HEK293T (cell line): Measurements from ENCODE around the gene SPDYE1.
A peak's percentile ranks its signal among the peaks of the same experiment; 100 is the strongest.
"Not testable (repeated sequence)": the region's sequence is repeated elsewhere in the genome, so short reads cannot be mapped to it uniquely, and the experiment has no call there.

ENCODE experiments used
- CTCF ChIA-PET: fragments of 350-600 bp; formaldehyde crosslinking; extraction: SDS; loops from one replicate; lab custom pipeline; 2021; ENCODE audit warnings: antibody characterized with exemption, inconsistent platforms; lab: Yijun Ruan, JAX
- POLR2A ChIA-PET: fragments of 350-600 bp; formaldehyde crosslinking; extraction: SDS; loops from one replicate; lab custom pipeline; 2020; ENCODE audit warnings: antibody characterized with exemption, inconsistent platforms; lab: Yijun Ruan, JAX
- DNase-seq: peaks from one replicate; pipeline ENCODE4 v3.0.0; 2012; ENCODE audit warnings: mixed read lengths; ENCODE audit errors: extremely low spot score
- ARNT ChIP-seq: fragments of 450-650 bp; IDR thresholded peaks from 2 replicates; pipeline ENCODE4 v1.6.1; 2017; ENCODE audit warnings: mild to moderate bottlenecking
- BHLHE40 ChIP-seq: fragments of 450-650 bp; IDR thresholded peaks from 2 replicates; pipeline ENCODE4 v1.6.1; 2016; ENCODE audit warnings: mild to moderate bottlenecking, moderate library complexity, borderline replicate concordance
- ELF4 ChIP-seq: fragments of 450-650 bp; IDR thresholded peaks from 2 replicates; pipeline ENCODE4 v1.6.1; 2017; ENCODE audit warnings: antibody characterized with exemption
- FOXA1 ChIP-seq: fragments of 450-650 bp; IDR thresholded peaks from 2 replicates; pipeline ENCODE4 v1.6.1; 2016; ENCODE audit warnings: mild to moderate bottlenecking
- FOXK2 ChIP-seq: fragments of 450-650 bp; IDR thresholded peaks from 2 replicates; pipeline ENCODE4 v1.6.1; 2016; ENCODE audit warnings: mild to moderate bottlenecking
- FOXM1 ChIP-seq: fragments of 450-650 bp; IDR thresholded peaks from 2 replicates; pipeline ENCODE4 v1.6.1; 2017; ENCODE audit warnings: mild to moderate bottlenecking, borderline replicate concordance
- L3MBTL2 ChIP-seq: fragments of 450-650 bp; conservative IDR thresholded peaks from 2 replicates; pipeline ENCODE4 v1.6.1; 2016; ENCODE audit warnings: mild to moderate bottlenecking
- LEF1 ChIP-seq: fragments of 450-650 bp; IDR thresholded peaks from 2 replicates; pipeline ENCODE4 v1.6.1; 2017; ENCODE audit warnings: mild to moderate bottlenecking, borderline replicate concordance
- NFRKB ChIP-seq: fragments of 450-650 bp; IDR thresholded peaks from 2 replicates; pipeline ENCODE4 v1.6.1; 2016; ENCODE audit warnings: mild to moderate bottlenecking, moderate library complexity
- SP1 ChIP-seq: fragments of 450-650 bp; IDR thresholded peaks from 2 replicates; pipeline ENCODE4 v1.6.1; 2017
- TARDBP ChIP-seq: fragments of 450-650 bp; IDR thresholded peaks from 2 replicates; pipeline ENCODE4 v1.6.1; 2016
- ZNF384 ChIP-seq: fragments of 450-650 bp; IDR thresholded peaks from 2 replicates; pipeline ENCODE4 v1.6.1; 2016
- TF ChIP-seq, protein P1 (sequence below): fragments of 450-650 bp; IDR thresholded peaks from 2 replicates; pipeline ENCODE4 v1.6.1; 2016

The SPDYE1 gene

DNA sequence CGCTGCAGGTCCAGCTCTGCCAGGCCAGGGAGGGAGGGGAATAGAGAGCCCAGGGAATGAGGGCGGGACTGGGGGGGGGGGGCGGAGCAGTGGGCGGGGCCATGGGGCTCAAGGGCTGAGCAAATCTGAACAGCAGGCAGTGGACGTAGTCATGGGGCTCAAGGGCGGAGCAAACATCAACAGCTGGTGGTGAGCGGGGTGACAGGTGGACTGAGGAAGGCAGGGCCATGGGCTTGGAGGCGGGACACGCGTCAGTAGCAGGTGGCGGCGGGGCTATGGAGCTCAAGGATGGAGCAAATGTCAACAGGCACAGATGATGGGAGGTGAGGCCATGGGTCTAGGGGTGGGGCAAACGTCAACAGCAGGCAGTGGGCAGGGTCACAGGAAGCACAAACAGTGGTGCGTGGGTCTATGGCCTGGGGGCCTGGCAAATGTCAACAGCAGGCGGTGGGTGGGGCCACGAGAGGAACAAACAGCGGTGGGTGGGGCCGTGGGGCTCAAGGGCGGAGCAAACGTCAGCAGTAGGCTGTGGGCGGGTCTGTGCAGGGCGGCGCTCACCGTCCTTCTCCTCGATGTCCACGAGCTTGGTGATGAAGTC lies 41.4 kb downstream of the SPDYE1 start:
- TF ChIP-seq, protein P1, sequence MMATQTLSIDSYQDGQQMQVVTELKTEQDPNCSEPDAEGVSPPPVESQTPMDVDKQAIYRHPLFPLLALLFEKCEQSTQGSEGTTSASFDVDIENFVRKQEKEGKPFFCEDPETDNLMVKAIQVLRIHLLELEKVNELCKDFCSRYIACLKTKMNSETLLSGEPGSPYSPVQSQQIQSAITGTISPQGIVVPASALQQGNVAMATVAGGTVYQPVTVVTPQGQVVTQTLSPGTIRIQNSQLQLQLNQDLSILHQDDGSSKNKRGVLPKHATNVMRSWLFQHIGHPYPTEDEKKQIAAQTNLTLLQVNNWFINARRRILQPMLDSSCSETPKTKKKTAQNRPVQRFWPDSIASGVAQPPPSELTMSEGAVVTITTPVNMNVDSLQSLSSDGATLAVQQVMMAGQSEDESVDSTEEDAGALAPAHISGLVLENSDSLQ: 0 out of 2 replicates have a peak, but pooled peaks have one; percentile 39
- POLR2A ChIA-PET, CTCF ChIA-PET, DNase-seq: not testable (repeated sequence)

DNA sequence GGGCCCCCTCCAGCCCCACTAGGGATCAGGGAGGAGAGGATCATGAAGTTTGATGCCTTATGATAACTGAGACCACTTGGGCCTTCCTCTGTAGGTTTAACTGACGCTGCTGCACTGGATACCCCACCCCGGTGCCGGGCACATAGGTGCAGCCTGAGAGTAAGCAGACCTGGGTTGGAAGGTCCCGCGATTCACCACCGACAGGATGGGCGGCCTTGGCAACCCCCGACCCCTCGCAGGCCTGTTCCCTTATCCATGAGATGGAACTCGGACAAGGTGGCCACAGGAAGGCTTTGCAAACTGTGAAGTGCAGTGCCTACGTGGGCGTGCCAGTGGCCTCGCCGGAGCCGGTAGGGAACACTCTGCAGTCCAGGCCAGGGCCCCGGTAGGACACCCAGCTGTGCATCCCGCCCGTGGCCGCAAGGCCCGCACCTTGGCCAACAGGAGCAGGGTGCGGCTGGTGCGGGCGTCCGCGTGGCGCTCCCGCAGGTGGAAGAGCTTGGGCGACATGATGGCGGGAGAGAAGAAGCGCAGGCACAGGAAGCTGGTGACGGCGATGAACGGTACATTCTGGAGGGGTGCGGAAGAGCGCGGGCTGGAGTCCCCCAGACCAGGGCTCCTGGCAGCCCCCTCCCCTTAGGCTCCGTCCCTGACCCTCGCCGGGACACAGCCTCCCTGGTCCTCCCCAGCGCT lies 42.2 kb downstream of the SPDYE1 start:
- POLR2A ChIA-PET, CTCF ChIA-PET, DNase-seq: not testable (repeated sequence)

DNA sequence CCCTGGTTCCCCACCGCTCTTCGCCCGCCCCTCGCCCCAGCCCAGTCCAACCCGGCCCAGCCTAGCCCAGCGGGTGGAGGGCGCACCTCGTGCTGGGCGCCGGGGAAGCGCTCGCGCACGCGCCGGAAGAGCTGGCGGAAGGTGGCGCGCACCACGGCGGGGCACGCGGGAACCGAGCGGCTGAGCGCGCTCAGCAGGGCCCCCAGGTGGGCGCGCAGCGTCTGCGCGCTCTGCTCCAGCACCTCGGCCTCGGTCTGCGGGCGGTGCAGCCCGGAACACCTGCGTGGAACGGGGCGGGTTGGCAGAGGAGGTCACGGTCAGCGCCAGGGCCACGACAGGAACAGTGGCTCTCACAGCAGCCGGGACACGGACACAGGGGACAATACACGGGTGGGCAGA lies 42.8 kb downstream of the SPDYE1 start:
- POLR2A ChIA-PET, DNase-seq: not testable (repeated sequence)

DNA sequence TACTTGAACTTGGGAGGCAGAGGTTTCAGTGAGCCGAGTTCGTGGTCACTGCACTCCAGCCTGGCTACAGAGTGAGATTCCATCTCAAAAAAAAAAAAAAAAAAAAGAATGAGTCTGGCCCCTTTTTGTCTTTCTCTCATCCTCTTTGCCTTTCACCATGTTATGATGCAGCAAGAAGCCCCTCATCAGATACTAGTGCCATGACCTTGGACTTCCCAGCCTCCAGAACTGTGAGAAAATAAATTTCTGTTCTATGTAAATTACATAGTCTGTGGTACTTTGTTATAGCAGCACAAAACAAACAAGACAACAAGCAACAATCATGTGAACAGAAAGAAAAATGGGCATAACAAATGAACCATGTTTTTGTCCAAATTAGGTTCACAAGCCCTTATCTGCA lies 44.5 kb downstream of the SPDYE1 start:
- TF ChIP-seq ELF4 (no peak), BHLHE40 (no peak), FOXM1 (no peak), TARDBP (no peak)
- ChIA-PET CTCF (no interaction called here), POLR2A (no interaction called here)
- no peak for DNase-seq

More for the DNA sequence above, 42.8 kb downstream of the SPDYE1 start:
- CTCF ChIA-PET: not testable (repeated sequence)

DNA sequence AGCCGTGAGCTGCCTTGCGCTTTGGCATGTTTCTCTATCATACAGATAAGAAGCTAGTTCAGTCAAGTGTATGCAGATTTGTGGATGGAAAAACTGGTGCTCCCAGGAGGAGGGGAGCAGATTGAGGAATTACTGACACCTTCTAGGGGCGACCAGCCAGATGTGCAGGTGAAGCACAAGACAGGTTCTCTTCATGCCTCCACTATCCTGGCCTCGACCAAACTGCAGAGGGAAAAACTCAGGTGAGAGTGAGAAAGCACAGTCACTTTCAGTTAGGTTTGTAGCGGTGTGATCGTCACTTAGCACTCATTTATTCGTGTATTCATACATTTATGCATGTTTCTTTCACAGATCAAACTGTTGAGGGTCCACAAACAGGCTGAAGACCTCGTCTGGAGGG lies 46.2 kb downstream of the SPDYE1 start:
- ChIA-PET POLR2A (interaction anchor here (0.7 to 1.9 kb wide), 13 partner anchors 8 to 94 kb away, joined by 3 to 7 read pairs (median 3); partner anchors contain the start of gene POLD2), CTCF (interaction anchor here (0.6 kb wide), 1 partner anchor 9 kb away, joined by 3 read pairs; no protein-coding TSS in a partner anchor)
- no peak for TF ChIP-seq ARNT
- TF ChIP-seq LEF1: no peak
- TF ChIP-seq ZNF384: no peak
- TF ChIP-seq FOXM1: no peak
- TF ChIP-seq TARDBP: no peak
- no peak for TF ChIP-seq NFRKB
- TF ChIP-seq SP1: no peak
- no peak for DNase-seq

DNA sequence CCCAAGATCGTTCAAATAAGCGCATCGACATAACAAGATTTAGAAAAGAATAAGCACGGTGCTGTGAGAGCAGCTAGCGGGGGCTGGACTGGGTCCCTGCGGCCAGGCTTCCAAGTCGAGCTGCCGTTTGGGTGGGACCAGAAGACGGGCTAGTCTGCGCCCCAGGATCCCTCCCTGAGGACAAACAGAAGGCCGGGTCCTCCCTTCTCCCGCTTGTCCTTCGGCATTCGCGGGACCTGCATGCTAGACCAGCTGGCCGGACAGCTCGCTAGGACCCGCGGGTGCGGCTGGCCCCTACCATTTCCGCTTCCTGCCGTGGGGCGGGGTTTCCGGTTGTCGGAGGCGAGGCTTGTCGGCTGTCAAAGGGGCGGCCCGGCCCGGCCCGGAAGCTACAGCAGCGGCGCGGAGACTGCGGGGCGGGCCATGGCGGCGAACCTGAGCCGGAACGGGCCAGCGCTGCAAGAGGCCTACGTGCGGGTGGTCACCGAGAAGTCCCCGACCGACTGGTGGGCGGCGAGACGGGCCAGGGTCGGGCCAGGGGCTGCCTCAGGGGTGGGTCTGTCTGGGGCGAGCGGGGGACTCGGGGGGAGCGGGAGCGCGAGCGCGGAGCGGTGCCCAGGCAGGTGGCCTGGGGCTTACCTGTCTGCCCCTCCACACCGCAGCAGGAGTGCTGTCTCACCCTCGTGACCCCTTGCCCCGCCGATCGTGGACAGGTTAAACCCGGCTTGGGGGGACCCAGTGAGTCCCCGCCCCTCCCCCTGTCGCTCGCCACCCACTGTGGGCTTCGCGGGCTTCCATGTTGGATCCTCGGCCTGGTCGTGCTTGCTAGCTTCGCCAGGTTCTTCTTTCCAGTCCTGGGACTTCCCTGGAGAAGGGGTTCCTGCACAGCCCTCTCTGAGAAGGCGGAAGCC lies 46.9 kb downstream of the SPDYE1 start, which contains the start of gene DBNL:
TSS of gene DBNL (plus strand) at position 388 of the 911 bp plus-strand sequence. CDS start at position 424, 36 bp downstream.
- no peak for TF ChIP-seq FOXA1
- TF ChIP-seq FOXM1: no peak
- TF ChIP-seq L3MBTL2: peak; percentile 90
- TF ChIP-seq FOXK2: no peak
- TF ChIP-seq SP1: no peak
- TF ChIP-seq, protein P1: peak; percentile 61
- no peak for TF ChIP-seq TARDBP
- no peak for TF ChIP-seq BHLHE40
- no peak for TF ChIP-seq NFRKB
- no peak; the same call in 1 of the 2 replicates for TF ChIP-seq ELF4
- ChIA-PET CTCF (no interaction called here), POLR2A (interaction anchor here (0.9 to 1.9 kb wide), 12 partner anchors 8 to 93 kb away, joined by 3 to 7 read pairs (median 4); partner anchors contain the start of gene POLD2)
- DNase-seq: peak; percentile 93

DNA sequence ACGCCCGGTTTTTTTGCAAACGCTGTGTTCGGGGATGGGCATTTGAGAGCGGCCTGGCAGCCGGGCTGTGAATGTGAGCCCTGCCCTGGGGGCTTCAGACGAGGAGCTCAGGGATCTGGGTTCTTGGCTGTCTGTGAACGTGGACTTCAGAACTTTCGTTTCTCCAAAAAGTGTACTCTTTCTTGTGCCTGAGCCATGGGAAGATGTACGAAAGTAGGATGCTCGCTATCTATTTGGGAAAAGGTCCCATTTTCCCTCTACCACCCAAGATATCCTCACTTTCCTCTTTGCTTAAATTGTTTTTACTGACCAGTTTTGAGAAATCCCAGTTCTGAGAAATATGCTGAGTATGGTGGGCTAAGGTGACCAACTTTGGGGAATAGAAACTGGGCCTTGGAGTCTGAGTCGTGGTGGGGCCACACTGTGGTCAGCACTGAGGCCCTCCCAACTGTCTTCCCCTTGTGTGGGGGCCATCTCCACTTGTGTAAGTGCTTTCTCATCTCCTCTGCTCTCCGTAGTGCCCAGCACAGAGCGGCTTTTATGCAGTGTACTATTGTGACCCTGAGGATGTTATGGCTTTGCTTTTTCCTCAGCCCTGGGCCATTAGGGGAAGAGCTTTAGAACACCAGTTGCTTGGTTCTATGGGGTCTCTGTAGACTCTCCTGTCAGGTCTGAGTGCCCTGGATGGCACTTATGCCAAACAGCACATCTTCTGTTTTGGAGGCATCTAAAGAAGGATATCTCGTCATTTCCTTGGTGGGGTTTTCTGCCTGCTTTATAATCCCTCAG lies 47.7 kb downstream of the SPDYE1 start:
- DNase-seq: no peak
- CTCF ChIA-PET: no interaction called here
- POLR2A ChIA-PET: interaction anchor here (1.1 to 1.9 kb wide), 5 partner anchors 10 to 78 kb away, joined by 3 to 7 read pairs (median 5); partner anchors contain the start of gene POLD2
- TF ChIP-seq L3MBTL2 (0 out of 2 replicates have a peak, but pooled peaks have one; percentile 20), SP1 (no peak)
